SU-DHL-6 (cell line): Measurements from ENCODE around the gene ALOX5AP.

Experiments
- H2AFZ ChIP-seq: fragments of 200-600 bp; sonication (generic); 2 replicates; pipeline ENCODE4 v1.6.1; 2014; ENCODE audit warnings: low read depth, mild to moderate bottlenecking, moderate library complexity, mixed read lengths, antibody characterized with exemption, low read length; ENCODE audit not compliant: severe bottlenecking
- H3F3A ChIP-seq: fragments of 200-600 bp; shearing (Covaris generic); 2 replicates; pipeline ENCODE4 v1.6.0; 2016; ENCODE audit warnings: antibody characterized with exemption, mild to moderate bottlenecking; ENCODE audit not compliant: insufficient read depth
- H3K27ac ChIP-seq: fragments of 200-600 bp; sonication (generic); 2 replicates; pipeline ENCODE4 v1.5.1; 2016; ENCODE audit warnings: low read depth, mild to moderate bottlenecking, low read length, moderate library complexity, mixed read lengths
- H3K27me3 ChIP-seq: fragments of 200-600 bp; sonication (generic), shearing (Covaris generic); 2 replicates; pipeline ENCODE4 v1.6.0; 2014; ENCODE audit warnings: mild to moderate bottlenecking, low read length
- H3K36me3 ChIP-seq: fragments of 200-600 bp; sonication (generic); 2 replicates; pipeline ENCODE4 v1.6.1; 2014; ENCODE audit warnings: mild to moderate bottlenecking, low read length, mixed read lengths
- H3K4me2 ChIP-seq: fragments of 300-600, 200-600 bp; shearing (Covaris generic), sonication (generic); 2 replicates; pipeline ENCODE4 v1.6.0; 2014; ENCODE audit warnings: low read length, low read depth, mild to moderate bottlenecking; ENCODE audit not compliant: poor library complexity, severe bottlenecking
- H3K4me3 ChIP-seq: fragments of 200-600 bp; sonication (generic); 2 replicates; pipeline ENCODE4 v1.5.1; 2014; ENCODE audit warnings: antibody characterized with exemption, low read length, mild to moderate bottlenecking, mixed read lengths; ENCODE audit not compliant: insufficient read depth, poor library complexity, severe bottlenecking
- H3K79me2 ChIP-seq: fragments of 200-600 bp; sonication (generic); 2 replicates; pipeline ENCODE4 v1.6.1; 2014; ENCODE audit warnings: mild to moderate bottlenecking, low read length, moderate library complexity; ENCODE audit not compliant: insufficient read depth
- H3K9ac ChIP-seq: fragments of 200-600 bp; sonication (generic); 2 replicates; pipeline ENCODE4 v1.7.0; 2014; ENCODE audit warnings: mild to moderate bottlenecking, low read length
- H3K9me2 ChIP-seq: fragments of 200-600 bp; sonication (generic); replicated peaks from 2 replicates; pipeline ENCODE4 v1.6.1; 2014; ENCODE audit warnings: low read length; ENCODE audit not compliant: insufficient read depth
- H3K9me3 ChIP-seq: fragments of 200-600 bp; sonication (generic); 2 replicates; pipeline ENCODE4 v1.6.1; 2014; ENCODE audit warnings: low read length, mixed read lengths; ENCODE audit not compliant: insufficient read depth
- H4K20me1 ChIP-seq: fragments of 200-600 bp; sonication (generic); 2 replicates; pipeline ENCODE4 v1.6.1; 2014; ENCODE audit warnings: low read depth, mild to moderate bottlenecking, antibody characterized with exemption, low read length, moderate library complexity, mixed read lengths
- CTCF ChIP-seq: fragments of 200-600 bp; sonication (generic); IDR thresholded peaks from one replicate; pipeline ENCODE4 v1.5.1; 2017; ENCODE audit warnings: antibody characterized with exemption, mild to moderate bottlenecking, low read length, moderate library complexity; ENCODE audit not compliant: insufficient read depth, poor library complexity, severe bottlenecking
- EZH2phosphoT487 ChIP-seq: fragments of 200-600 bp; sonication (generic), shearing (Covaris generic); conservative IDR thresholded peaks from 2 replicates; pipeline ENCODE4 v1.6.1; 2018; ENCODE audit warnings: mild to moderate bottlenecking, antibody characterized with exemption, low read length, moderate library complexity, mixed read lengths

The ALOX5AP gene

GRCh38 chr13:30689752-30690151, 45.6 kb upstream of the ALOX5AP start:
- peak overlapping the region; percentile 49 for H3K4me2 ChIP-seq
- H3K27me3 ChIP-seq = no peaks in the 10 kb centered on the region
- no peaks in the 10 kb centered on the region for H4K20me1 ChIP-seq
- TF ChIP-seq EZH2phosphoT487 = no peak
- no peak for TF ChIP-seq CTCF
- peak overlapping the region; percentile 38; the same call in 1 of the 2 replicates for H3K9ac ChIP-seq
- no peaks in the 10 kb centered on the region for H3K36me3 ChIP-seq
- no peaks in the 10 kb centered on the region for H3F3A ChIP-seq
- no peak overlapping the region for H3K27ac ChIP-seq
- peak overlapping the region; percentile 56 for H2AFZ ChIP-seq
- H3K4me3 ChIP-seq = peak overlapping the region; percentile 31
- no peaks in the 10 kb centered on the region for H3K9me2 ChIP-seq
- H3K9me3 ChIP-seq = no peaks in the 10 kb centered on the region
- H3K79me2 ChIP-seq = no peaks in the 10 kb centered on the region

- Histone ChIP-seq H3K27me3 (no peaks in the 10 kb centered on the region), H3F3A (no peaks in the 10 kb centered on the region), H2AFZ (peak overlapping the region; percentile 56), H3K36me3 (no peaks in the 10 kb centered on the region), H3K4me3 (peak overlapping the region; percentile 31), H4K20me1 (no peaks in the 10 kb centered on the region), H3K9me3 (no peaks in the 10 kb centered on the region), H3K4me2 (peak overlapping the region; percentile 49), H3K79me2 (no peaks in the 10 kb centered on the region), H3K9ac (peak overlapping the region; percentile 38; the same call in 1 of the 2 replicates), H3K27ac (no peak overlapping the region), H3K9me2 (no peaks in the 10 kb centered on the region)
- TF ChIP-seq CTCF = no peak
- no peak for TF ChIP-seq EZH2phosphoT487
These were observed 44.8 kb upstream of the ALOX5AP start for GRCh38 chr13:30690282-30691188.

- no peak overlapping the region for H3K27ac ChIP-seq
- no peaks in the 10 kb centered on the region for H4K20me1 ChIP-seq
- no peaks in the 10 kb centered on the region for H3K27me3 ChIP-seq
- H3K9me3 ChIP-seq = no peaks in the 10 kb centered on the region
- H3F3A ChIP-seq = no peaks in the 10 kb centered on the region
- no peak overlapping the region for H3K4me2 ChIP-seq
- no peaks in the 10 kb centered on the region for H3K79me2 ChIP-seq
- no peak overlapping the region for H2AFZ ChIP-seq
- H3K9ac ChIP-seq = no peak overlapping the region
- H3K4me3 ChIP-seq = no peak overlapping the region
- H3K9me2 ChIP-seq = no peaks in the 10 kb centered on the region
- no peak for TF ChIP-seq EZH2phosphoT487
- TF ChIP-seq CTCF = no peak
- no peaks in the 10 kb centered on the region for H3K36me3 ChIP-seq
These were observed 43.2 kb upstream of the ALOX5AP start for GRCh38 chr13:30692113-30692512.
